Skeletal muscle satellite cell (primary cell): ENCODE data around the gene PSME3IP1.
"Not testable (repeated sequence)": the region's sequence is repeated elsewhere in the genome, so short reads cannot be mapped to it uniquely, and the experiment has no call there.

Experiments
- H3K27me3 ChIP-seq: 2 replicates; pipeline ENCODE4 v1.7.0; 2013; ENCODE audit warnings: low read length; ENCODE audit not compliant: control insufficient read depth, insufficient read depth
- H3K36me3 ChIP-seq: 2 replicates; pipeline ENCODE4 v1.7.0; 2013; ENCODE audit warnings: mild to moderate bottlenecking, control low read depth, low read length; ENCODE audit not compliant: insufficient read depth
- H3K4me1 ChIP-seq: 2 replicates; pipeline ENCODE4 v1.7.0; 2013; ENCODE audit warnings: low read length; ENCODE audit not compliant: control insufficient read depth, insufficient read depth
- H3K4me2 ChIP-seq: 2 replicates; pipeline ENCODE4 v1.7.0; 2013; ENCODE audit warnings: mild to moderate bottlenecking, low read length
- H3K4me3 ChIP-seq: 2 replicates; pipeline ENCODE4 v1.7.0; 2013; ENCODE audit warnings: low read length
- H3K9ac ChIP-seq: 2 replicates; pipeline ENCODE4 v1.7.0; 2013; ENCODE audit warnings: mild to moderate bottlenecking, low read depth, low read length, moderate library complexity
- H3K9me3 ChIP-seq: replicated peaks from 2 replicates; pipeline ENCODE4 v1.7.0; 2013; ENCODE audit warnings: mild to moderate bottlenecking, control low read depth, low read length

Gene PSME3IP1

GRCh38 chr16:57112403-57113041 is 73.3 kb downstream of the PSME3IP1 start:
- no peaks in the 10 kb centered on the region for H3K27me3 ChIP-seq
- no peaks in the 10 kb centered on the region for H3K36me3 ChIP-seq
- no peak overlapping the region for H3K4me3 ChIP-seq
- H3K9ac ChIP-seq = no peak overlapping the region
- H3K4me2 ChIP-seq = no peak overlapping the region
- peaks cover 12% of the 10 kb centered on the region for H3K4me1 ChIP-seq
- H3K9me3 ChIP-seq = no peaks in the 10 kb centered on the region

DNA sequence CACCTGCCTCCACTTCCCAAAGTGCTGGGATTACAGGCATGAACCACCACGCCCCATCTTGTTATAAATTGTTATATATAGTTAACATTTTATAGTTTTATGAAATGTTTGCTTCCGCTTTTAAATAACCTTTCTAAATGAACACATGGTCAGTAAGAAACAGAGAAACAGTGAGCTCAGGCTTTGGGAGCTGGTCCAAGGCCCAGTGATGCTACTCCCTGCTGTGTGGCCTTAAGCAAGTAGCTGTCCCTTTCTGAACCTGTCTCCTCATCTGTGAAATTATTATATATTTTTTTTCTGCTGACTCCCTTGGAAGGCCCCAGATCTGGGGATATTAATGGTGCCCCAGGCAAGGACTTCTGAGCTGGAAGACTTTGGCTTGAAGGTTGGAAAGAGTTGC is 74.4 kb downstream of the PSME3IP1 start:
- Histone ChIP-seq H3K4me3 (no peak overlapping the region), H3K36me3 (no peaks in the 10 kb centered on the region), H3K27me3 (no peaks in the 10 kb centered on the region), H3K4me1 (peaks cover 15% of the 10 kb centered on the region), H3K9ac (no peak overlapping the region), H3K4me2 (no peak overlapping the region), H3K9me3 (no peaks in the 10 kb centered on the region)

DNA sequence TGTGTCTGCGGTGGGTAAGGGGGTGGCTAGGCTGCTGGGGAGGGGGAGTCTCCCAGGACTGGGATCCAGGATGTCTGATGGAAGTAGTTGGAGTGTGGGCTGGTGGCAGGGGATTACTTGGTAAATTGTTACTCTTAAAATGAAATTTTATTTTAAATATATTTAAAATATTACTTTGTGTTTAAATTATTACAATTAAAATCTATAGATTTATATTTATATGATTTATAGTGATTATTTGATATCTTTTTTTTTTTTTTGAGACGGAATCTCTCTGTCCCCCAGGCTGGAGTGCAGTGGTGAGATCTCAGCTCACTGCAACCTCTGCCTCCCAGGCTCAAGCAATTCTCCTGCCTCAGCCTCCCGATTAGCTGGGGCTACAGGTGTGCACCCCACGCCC is 74.9 kb downstream of the PSME3IP1 start:
- no peaks in the 10 kb centered on the region for H3K9me3 ChIP-seq
- no peaks in the 10 kb centered on the region for H3K27me3 ChIP-seq
- H3K36me3 ChIP-seq = no peaks in the 10 kb centered on the region
- peaks cover 15% of the 10 kb centered on the region for H3K4me1 ChIP-seq
- no peak overlapping the region for H3K4me3 ChIP-seq
- H3K9ac ChIP-seq = no peak overlapping the region
- H3K4me2 ChIP-seq = no peak overlapping the region

DNA sequence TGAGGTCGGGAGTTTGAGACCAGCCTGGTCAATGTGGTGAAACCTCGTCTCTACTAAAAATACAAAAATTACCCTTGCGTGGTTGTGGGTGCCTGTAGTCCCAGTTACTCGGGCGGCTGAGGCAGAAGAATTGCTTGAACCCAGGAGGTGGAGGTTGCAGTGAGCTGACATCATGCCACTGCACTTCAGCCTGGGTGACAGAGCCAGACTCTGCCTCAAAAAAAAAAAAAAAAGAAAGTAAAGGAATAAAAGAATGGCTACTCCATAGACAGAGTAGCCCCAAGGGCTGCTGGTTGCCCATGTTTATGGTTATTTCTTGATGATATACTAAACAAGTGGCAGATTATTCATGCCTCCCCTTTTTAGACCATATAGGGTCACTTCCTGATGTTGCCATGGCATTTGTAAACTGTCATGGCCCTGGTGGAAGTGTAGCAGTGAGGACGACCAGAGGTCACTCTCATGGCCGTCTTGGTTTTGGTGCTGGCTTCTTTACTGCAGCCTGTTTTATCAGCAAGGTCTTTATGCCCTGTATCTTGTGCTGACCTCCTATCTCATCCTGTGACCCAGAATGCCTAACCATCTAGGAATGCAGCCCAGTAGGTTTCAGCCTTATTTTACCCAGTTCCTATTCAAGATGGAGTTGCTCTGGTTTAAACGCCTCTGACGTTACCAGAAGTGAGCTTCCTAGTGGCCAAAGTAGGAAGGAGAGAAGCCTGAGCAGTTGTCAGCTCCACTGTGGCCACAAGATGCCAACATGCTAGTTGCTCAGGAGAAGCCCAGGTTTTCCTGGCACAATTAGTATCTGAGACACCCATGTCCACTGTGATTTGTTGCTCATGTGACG is 76.4 kb downstream of the PSME3IP1 start:
- not testable (repeated sequence) for H3K9me3 ChIP-seq, H3K9ac ChIP-seq, H3K4me3 ChIP-seq, H3K27me3 ChIP-seq, H3K36me3 ChIP-seq, H3K4me2 ChIP-seq
- peaks cover 15% of the 10 kb centered on the region for H3K4me1 ChIP-seq

DNA sequence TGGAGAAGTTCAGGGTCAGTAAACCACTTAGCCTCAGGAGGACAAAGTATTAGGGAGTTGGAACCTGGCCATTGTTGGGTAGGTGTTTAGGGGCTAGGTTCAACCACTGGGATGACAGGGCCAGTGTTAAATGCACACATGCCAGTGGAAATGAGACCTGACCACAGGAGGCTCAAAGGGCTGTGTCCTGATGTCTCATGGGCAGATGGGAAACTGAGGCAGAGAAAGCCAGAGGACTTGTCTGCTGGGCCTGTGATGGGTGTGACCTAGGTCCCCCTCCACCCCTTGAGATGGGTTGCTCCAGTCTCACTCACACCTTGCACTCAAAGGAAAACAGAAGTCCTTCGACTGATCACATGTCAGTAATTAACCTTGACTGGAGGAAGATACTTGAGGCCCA is 77.4 kb downstream of the PSME3IP1 start:
- peaks cover 15% of the 10 kb centered on the region for H3K4me1 ChIP-seq

DNA sequence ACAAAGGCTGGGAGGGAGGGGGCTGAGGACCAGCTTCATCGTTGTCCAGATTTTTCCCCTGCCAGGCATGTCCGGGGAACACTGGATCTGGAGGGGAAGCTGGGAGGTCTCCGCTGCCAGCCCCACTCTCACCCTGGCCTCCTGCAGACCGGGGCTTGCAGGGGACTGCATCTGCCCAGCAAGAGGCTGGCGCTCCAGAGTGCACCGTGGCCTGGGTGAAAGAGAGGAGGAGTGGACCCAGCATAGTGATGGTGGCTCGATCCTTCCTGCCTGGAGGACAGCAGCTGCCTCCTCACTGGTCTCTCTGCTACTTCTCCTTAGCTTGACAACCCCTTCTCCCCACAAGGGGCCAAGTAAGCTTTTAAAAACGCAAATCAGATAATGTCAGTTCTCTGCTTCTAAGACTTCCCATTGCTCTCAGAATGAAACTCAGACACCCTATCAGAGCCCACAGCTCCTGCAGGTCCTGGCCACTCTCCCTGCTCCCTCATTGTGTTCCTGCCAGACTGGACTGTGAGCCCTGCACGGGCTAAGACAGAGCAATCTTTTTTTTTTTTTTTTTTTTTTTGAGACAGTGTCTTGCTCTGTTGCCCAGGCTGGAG is 78.4 kb downstream of the PSME3IP1 start:
- peaks cover 5% of the 10 kb centered on the region for H3K4me1 ChIP-seq
- H3K4me2 ChIP-seq = no peak overlapping the region

More for the DNA sequence above, 77.4 kb downstream of the PSME3IP1 start:
- Histone ChIP-seq H3K27me3 (no peaks in the 10 kb centered on the region), H3K4me2 (no peak overlapping the region), H3K9ac (no peak overlapping the region), H3K4me3 (no peak overlapping the region), H3K36me3 (no peaks in the 10 kb centered on the region), H3K9me3 (no peaks in the 10 kb centered on the region)

GRCh38 chr16:57106767-57107166 is 79.1 kb downstream of the PSME3IP1 start:
- Histone ChIP-seq H3K4me3 (no peak overlapping the region), H3K27me3 (no peaks in the 10 kb centered on the region), H3K36me3 (no peaks in the 10 kb centered on the region), H3K9ac (no peak overlapping the region), H3K4me1 (peaks cover 3% of the 10 kb centered on the region), H3K9me3 (no peaks in the 10 kb centered on the region), H3K4me2 (no peak overlapping the region)

More for the DNA sequence above, 78.4 kb downstream of the PSME3IP1 start:
- Histone ChIP-seq H3K9me3 (no peaks in the 10 kb centered on the region), H3K9ac (no peak overlapping the region), H3K4me3 (no peak overlapping the region), H3K36me3 (no peaks in the 10 kb centered on the region), H3K27me3 (no peaks in the 10 kb centered on the region)

- no peak overlapping the region for H3K4me2 ChIP-seq
- H3K27me3 ChIP-seq = no peaks in the 10 kb centered on the region
- no peak overlapping the region for H3K9ac ChIP-seq
- no peak overlapping the region for H3K4me3 ChIP-seq
- no peaks in the 10 kb centered on the region for H3K36me3 ChIP-seq
- peaks cover 7% of the 10 kb centered on the region for H3K4me1 ChIP-seq
- H3K9me3 ChIP-seq = no peaks in the 10 kb centered on the region
Measured at GRCh38 chr16:57105184-57105583, 80.7 kb downstream of the PSME3IP1 start.

- H3K9me3 ChIP-seq = no peaks in the 10 kb centered on the region
- H3K4me1 ChIP-seq = peaks cover 12% of the 10 kb centered on the region
- no peak overlapping the region for H3K9ac ChIP-seq
- no peaks in the 10 kb centered on the region for H3K27me3 ChIP-seq
- H3K4me2 ChIP-seq = no peak overlapping the region
- no peak overlapping the region for H3K4me3 ChIP-seq
- H3K36me3 ChIP-seq = no peaks in the 10 kb centered on the region
Measured at GRCh38 chr16:57104706-57105105, 81.1 kb downstream of the PSME3IP1 start.

- peaks cover 12% of the 10 kb centered on the region for H3K4me1 ChIP-seq
- no peaks in the 10 kb centered on the region for H3K27me3 ChIP-seq
- no peak overlapping the region for H3K4me3 ChIP-seq
- H3K9ac ChIP-seq = no peak overlapping the region
- no peaks in the 10 kb centered on the region for H3K9me3 ChIP-seq
- H3K36me3 ChIP-seq = no peaks in the 10 kb centered on the region
- H3K4me2 ChIP-seq = no peak overlapping the region
Measured at GRCh38 chr16:57102888-57103851, 82.7 kb downstream of the PSME3IP1 start.
